AG04450 (cell line): ENCODE data around the gene DNAH6. TPM values are rescaled to one million over a fixed set of nuclear protein-coding genes. Genes with fewer than 3 reads are reported as not detected.

Experiments
- CTCF ChIA-PET: fragments of 300-600, 350-600 bp; formaldehyde crosslinking; extraction: SDS; loops from one replicate; lab custom pipeline; 2022; ENCODE audit warnings: antibody characterized with exemption, inconsistent platforms; lab: Charles Lee
- POLR2A ChIA-PET: fragments of 350-600 bp; formaldehyde crosslinking; extraction: SDS; loops from one replicate; lab custom pipeline; 2021; ENCODE audit warnings: antibody characterized with exemption, inconsistent platforms; lab: Yijun Ruan, JAX
- DNase-seq: peaks from one replicate; pipeline ENCODE4 v3.0.0-alpha.2; 2011; ENCODE audit warnings: low read depth, low spot score
- H3K27ac ChIP-seq: one replicate; pipeline ENCODE4 v1.5.1; 2012; ENCODE audit warnings: low read depth, low read length, control low read depth
- H3K27me3 ChIP-seq: one replicate; pipeline ENCODE4 v1.6.0; 2012; ENCODE audit warnings: low read length; ENCODE audit not compliant: control insufficient read depth, insufficient read depth
- H3K4me3 ChIP-seq: 2 replicates; pipeline ENCODE4 v1.5.1; 2011; ENCODE audit warnings: mild to moderate bottlenecking, low read depth, low read length, control low read depth
- H3K9me3 ChIP-seq: 2 replicates; pipeline ENCODE4 v1.5.1; 2012; ENCODE audit warnings: low read length; ENCODE audit not compliant: control insufficient read depth, insufficient read depth
- polyA plus RNA-seq: library from polyadenylated mRNA; depleted of rRNA; stranded (reverse); fragments of >200 nt; gene quantifications from 2 replicates; pipeline ENCODE4 v1.2.3, GENCODE V29; 2011
- TF ChIP-seq, protein P1 (sequence below): IDR thresholded peaks from 2 replicates; pipeline ENCODE4 v1.5.1; 2011; ENCODE audit warnings: low read depth, low read length, control low read depth, inconsistent platforms

The DNAH6 gene
- polyA plus RNA-seq, 1 experiment = 0.02 TPM

GRCh38 chr2:84556190-84556589 lies 39.9 kb downstream of the DNAH6 start:
- H3K27me3 ChIP-seq = no peaks in the 10 kb centered on the region
- TF ChIP-seq, protein P1, sequence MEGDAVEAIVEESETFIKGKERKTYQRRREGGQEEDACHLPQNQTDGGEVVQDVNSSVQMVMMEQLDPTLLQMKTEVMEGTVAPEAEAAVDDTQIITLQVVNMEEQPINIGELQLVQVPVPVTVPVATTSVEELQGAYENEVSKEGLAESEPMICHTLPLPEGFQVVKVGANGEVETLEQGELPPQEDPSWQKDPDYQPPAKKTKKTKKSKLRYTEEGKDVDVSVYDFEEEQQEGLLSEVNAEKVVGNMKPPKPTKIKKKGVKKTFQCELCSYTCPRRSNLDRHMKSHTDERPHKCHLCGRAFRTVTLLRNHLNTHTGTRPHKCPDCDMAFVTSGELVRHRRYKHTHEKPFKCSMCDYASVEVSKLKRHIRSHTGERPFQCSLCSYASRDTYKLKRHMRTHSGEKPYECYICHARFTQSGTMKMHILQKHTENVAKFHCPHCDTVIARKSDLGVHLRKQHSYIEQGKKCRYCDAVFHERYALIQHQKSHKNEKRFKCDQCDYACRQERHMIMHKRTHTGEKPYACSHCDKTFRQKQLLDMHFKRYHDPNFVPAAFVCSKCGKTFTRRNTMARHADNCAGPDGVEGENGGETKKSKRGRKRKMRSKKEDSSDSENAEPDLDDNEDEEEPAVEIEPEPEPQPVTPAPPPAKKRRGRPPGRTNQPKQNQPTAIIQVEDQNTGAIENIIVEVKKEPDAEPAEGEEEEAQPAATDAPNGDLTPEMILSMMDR = no peak
- CTCF ChIA-PET = no interaction called here
- H3K27ac ChIP-seq = no peak overlapping the region
- POLR2A ChIA-PET = no interaction called here
- no peak overlapping the region for H3K4me3 ChIP-seq
- no peaks in the 10 kb centered on the region for H3K9me3 ChIP-seq
- no peak for DNase-seq

GRCh38 chr2:84559838-84560237 lies 43.5 kb downstream of the DNAH6 start:
- H3K4me3 ChIP-seq = no peak overlapping the region
- CTCF ChIA-PET = no interaction called here
- POLR2A ChIA-PET = no interaction called here
- H3K27ac ChIP-seq = no peak overlapping the region
- H3K9me3 ChIP-seq = no peaks in the 10 kb centered on the region
- TF ChIP-seq, protein P1 = no peak
- no peak for DNase-seq
- H3K27me3 ChIP-seq = no peaks in the 10 kb centered on the region

DNA sequence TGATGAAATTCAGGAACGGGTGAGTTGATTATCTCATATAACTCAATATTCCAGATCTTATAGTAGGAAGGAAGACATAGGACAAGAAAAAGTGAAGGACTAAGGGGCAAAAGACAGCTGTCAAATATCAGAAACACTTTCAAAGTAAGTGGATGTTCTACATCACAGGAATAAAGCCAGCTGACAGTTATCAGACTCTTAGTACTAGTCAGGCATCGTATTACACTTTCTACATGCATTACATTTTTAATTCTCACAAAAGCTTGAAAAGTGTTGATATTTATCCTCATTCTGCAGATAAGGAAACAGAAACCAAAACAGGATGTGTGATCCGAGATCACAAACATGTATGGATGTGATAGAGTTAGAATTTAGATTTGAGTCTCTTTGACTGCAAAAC lies 63.4 kb downstream of the DNAH6 start:
- DNase-seq = no peak
- no peak overlapping the region for H3K27ac ChIP-seq
- H3K27me3 ChIP-seq = peaks cover 6% of the 10 kb centered on the region
- POLR2A ChIA-PET = no interaction called here
- TF ChIP-seq, protein P1 = no peak
- H3K4me3 ChIP-seq = no peak overlapping the region
- CTCF ChIA-PET = interaction anchor here (1.1 kb wide), 1 partner anchor 278 kb away, joined by 3 read pairs; no protein-coding TSS in a partner anchor
- H3K9me3 ChIP-seq = no peaks in the 10 kb centered on the region

DNA sequence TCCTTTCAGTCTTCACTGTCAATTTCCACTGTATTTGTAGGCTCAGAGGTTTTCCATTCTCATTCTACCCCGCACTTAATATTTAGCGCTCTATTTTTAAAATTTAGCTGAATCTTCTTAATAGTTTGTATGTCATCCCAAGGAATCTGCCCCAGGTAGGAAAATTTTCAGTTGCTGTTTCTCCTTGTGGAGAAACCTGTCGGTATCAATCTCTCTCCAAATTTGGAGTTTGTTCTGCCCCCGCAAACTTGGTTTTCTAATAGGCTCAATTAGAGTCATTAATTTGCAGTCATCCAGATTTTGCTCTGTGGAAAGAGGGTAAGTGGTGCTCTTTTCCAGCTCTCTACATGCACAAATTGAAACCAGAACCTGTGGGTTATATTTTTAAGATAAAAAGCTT lies 87.6 kb downstream of the DNAH6 start:
- ChIA-PET POLR2A (no interaction called here), CTCF (no interaction called here)
- TF ChIP-seq, protein P1 = no peak
- Histone ChIP-seq H3K27me3 (no peaks in the 10 kb centered on the region), H3K9me3 (no peaks in the 10 kb centered on the region), H3K27ac (no peak overlapping the region), H3K4me3 (no peak overlapping the region)
- DNase-seq = no peak

GRCh38 chr2:84613082-84613481 lies 96.8 kb downstream of the DNAH6 start:
- TF ChIP-seq, protein P1 = no peak
- DNase-seq = no peak
- ChIA-PET CTCF (no interaction called here), POLR2A (no interaction called here)
- Histone ChIP-seq H3K4me3 (no peak overlapping the region), H3K9me3 (no peaks in the 10 kb centered on the region), H3K27ac (no peak overlapping the region), H3K27me3 (no peaks in the 10 kb centered on the region)
